Right hindlimb (tissue), 1 donor: Measurements from ENCODE around the gene TAGLN3.
A peak's percentile ranks its signal among the peaks of the same experiment; 100 is the strongest.

Experiments
- DNase-seq: peaks from one replicate; pipeline ENCODE4 v3.0.0-alpha.2; 2018

The TAGLN3 gene

DNA sequence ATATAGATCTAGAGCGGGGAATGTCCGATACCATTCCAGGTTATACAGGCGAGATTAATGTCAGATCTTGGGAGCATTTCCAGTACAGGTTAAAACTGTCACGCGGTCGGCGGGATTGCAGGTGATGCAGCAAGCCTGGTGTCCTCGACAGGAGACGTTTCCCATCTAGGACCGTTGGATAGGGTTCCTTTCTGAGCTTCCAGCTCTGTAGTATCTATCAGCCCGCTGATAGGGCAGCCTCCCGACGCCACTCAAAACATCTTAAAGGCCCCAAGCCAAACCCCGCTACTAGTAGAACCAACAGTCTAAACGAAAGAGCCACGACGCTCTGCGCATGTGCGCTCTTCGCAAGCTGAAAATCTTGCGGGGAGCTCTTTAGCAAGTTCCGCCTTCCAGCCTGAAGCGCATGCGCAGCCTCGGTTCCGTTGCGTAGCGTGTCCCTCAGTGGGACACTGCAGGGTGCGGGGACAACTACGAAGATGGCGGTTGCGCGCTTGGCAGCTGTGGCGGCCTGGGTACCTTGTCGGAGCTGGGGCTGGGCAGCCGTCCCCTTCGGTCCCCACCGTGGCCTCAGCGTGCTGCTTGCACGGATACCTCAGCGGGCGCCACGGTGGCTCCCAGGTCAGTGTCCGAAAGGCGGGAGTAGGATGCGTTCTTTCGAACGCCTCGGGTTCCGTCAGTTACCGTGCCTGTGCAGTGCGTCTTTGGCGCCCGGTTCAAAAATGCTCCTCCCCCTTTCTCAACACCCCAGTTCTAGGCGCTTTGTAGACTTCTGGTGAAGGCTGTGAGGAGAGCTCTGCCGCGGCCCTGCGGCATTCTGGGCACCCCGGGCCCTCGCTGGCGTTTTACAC is 19.9 kb upstream of the TAGLN3 start, which contains the start of gene ABHD10:
Gene ABHD10, plus strand, starts transcription at position 444 of the 851 bp plus-strand sequence. Its CDS starts 36 bp downstream, at position 480.
- DNase-seq = peak; percentile 97

DNA sequence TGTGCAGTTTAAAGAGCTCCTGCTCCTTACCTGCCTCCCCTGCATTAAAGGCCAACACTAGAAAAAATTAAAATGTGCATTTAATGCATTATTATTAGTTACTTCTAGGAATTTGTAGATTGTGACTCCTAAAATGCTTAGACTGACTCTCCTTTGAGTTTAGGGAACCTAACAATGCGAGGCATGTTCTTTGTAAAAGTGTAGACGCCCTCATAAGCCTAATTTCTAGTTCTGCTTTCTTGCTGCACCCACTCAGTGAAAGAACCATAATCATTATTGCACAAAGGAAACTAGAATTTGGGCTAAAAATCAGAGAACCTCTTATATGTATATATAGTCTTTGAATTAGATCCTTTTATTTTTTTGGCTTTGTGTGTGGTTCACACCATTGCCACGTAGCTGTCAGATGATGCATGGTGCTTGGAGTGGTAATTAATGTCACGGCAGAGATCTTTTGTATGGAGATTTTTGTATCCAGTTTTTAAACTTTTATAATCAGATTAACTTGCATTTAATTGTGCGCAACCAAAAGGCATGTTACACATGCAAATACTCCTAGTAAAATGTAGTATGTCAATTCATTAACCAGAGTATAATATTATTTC is 19.2 kb upstream of the TAGLN3 start:
- DNase-seq = no peak

DNA sequence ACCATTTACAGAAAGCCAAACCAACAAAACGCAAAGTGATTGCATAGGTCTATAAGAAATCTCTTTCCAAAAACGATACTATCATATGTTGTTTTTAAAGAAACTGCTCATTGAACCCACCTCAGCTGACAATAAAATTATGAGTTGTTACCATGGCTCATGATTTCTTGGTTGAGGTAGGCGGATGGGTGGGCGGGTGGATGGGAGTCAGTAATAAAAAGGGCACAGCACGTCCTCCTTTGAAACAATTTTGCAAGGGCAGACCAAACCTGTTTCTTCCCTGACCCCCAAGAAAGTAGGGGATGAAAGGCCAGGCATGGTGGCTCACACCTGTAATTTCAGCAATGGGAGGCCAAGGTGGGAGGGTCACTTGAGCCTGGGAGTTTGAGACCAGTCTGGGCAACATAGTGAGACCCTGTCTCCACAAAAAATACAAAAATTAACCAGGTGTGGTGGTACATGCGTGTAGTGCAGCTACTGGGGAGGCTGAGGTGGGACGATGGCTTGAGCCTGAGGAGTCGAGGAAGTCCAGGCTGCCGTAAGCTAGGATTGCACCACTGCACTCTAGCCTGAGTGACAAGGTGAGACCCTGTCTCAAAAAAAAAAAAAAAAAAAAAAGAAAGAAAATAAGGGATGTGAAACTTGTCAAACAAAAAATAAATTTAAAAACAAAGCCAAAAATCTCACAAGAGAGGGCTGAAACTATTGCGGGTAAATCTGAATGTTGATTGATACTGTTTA is 17.8 kb upstream of the TAGLN3 start:
- no peak for DNase-seq

DNA sequence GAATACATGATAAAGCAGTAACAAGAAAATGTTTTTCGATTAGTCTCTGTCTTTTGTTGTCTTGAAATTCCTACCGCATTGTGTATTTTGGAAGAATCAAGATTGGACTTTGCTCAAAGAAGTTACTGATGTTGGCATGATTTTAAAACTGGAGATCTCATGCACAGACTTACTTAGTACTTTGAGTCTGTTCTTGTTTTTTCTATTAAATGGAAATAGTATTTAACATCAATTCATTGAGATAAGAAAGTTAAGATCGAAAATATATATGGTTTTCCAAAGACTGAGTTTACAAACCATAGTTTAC is 17.3 kb upstream of the TAGLN3 start:
- DNase-seq = no peak

DNA sequence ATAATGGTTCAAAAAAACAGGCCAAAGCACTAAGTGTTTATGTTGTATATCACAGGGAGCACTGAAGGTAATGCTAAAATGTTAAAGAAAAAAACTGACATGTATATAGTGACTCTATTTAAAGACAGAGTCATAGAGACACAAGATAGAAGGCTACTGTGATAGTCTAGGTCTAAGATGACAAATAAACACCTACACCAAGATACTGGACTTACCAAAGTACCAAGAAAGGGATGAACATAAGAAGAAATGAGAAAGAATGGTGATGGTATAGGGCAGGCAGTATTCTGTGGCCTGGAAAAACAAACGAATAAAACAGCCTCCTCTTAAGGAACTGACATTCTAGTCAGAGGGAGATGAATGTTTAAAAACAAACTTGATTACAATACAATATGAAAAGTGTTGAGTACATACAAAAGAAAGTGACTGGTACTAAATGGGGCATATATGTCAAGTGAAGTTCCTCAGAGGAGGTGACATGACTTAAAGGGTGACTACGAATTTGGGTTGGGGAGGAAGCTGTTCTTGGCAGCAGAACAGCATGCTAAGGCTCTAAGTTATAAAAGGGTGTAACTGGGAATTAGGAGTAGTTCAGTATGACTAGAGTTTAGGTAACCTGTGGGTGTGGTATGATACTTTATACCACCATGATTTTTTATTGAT is 14.0 kb upstream of the TAGLN3 start:
- DNase-seq = no peak

DNA sequence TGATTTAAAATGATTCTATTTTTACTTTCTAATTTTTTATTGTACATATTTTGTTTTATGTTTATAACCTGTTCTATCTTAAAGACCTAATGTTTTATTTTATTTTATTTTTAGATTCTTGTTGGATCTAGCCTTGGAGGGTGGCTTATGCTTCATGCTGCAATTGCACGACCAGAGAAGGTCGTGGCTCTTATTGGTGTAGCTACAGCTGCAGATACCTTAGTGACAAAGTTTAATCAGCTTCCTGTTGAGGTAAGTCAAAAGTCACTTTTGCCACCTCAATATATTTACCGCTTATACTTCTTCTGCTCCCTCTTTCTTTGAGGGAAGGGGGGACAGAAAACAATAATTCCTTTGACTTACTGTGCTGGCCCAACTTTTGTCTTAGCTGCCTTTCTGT is 11.9 kb upstream of the TAGLN3 start:
- no peak for DNase-seq

DNA sequence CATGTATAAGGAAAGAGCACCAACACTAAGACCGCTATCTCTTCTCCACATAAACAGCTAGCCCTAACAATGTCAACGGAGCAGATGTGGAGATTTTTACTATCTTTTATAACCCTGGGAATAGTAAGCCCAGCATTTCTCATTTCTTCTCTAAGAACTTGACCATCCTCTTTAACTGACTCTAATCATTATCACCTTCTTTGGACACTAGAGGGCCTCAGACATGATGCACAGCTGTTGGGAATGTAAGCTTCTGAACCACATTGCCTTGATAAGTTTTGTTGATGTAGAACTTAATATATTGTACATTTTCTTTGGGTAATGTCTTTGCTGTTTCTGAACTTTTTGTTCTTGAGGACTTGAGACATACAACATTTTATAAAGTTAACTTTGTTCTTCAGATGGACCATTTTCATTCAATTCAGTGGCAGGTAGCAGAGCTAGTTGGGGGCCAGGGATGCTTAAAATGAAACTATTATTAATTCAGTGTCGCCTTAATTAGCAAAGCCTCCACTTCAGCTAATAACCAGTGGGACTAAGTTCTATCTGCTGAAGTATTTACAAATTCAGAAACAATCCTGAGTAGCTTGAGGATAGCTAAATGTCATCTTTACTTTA is 9.6 kb upstream of the TAGLN3 start:
- DNase-seq = no peak

DNA sequence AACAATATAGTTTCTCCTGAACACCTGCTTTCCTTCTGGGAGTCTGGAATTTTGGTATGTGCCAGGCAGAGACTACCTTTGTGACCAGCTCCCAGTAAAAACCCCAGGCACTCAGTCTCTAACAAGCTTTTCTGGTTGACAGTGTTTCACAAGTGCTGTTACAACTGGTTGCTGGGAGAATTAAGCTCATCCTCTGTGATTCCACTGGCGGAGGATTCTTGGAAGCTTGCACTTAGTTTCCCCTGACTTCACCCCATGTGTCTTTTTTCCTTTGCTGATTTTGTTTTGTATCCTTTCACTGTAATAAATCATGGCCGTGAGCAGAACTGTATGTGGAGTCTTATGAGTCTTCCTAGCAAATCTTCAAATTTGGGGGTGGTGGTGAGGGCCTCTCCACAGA is 5.7 kb upstream of the TAGLN3 start:
- no peak for DNase-seq

DNA sequence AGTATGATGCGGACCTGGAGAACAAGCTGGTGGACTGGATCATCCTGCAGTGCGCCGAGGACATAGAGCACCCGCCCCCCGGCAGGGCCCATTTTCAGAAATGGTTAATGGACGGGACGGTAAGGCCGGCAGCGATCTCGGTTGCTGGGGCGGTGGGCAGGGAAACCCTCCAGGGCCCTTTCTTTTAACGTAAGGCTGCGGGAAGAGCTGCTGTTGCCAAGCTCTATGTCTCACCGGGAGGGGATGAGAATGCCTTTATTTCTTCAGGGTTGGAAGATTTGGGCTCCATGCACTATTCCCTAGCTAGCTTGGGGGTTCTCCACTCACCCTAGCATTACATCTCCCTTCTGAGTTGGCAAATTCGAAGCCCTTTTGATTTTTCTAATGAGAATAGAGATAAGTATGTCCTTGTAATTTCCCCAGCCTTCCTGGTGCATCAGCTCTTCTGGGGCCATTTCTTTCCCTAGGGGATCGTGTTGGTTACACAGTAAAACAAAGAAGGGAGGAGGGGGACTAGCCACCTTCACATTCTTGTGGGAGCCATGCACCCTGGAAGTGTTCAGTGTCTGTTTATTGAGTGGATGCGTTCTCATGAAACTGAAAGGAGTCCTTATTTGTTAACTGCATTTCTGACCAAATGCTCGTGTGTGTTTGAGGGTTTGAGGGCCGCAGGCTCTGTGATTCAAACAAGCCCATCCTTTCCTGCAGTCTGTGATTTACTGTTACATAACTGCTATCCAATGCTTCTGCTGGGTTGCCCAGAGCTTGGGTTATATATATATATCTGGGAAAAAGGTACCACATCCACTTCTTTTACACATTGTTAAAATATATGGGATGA is 982 bp downstream of the TAGLN3 start:
- no peak for DNase-seq

DNA sequence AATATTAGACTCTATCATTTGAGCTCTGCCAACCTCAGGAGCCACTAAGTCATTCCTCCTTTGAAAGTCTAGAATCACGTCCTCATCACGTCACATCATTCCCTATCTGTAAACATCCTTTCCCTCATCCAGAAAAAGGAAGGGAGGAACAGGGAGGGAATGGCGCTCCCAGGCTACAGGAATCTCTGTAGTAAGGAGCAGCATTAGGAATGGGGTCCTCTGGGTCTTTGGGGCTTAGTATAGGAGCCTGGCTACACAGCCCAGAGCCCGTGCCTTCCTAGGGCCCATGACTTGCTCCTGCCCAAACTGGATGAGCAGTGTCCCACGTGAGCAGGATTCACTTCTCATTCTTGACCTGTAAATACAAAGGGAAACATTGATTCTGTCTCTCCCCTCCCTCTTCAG is 1.6 kb downstream of the TAGLN3 start:
- no peak for DNase-seq

DNA sequence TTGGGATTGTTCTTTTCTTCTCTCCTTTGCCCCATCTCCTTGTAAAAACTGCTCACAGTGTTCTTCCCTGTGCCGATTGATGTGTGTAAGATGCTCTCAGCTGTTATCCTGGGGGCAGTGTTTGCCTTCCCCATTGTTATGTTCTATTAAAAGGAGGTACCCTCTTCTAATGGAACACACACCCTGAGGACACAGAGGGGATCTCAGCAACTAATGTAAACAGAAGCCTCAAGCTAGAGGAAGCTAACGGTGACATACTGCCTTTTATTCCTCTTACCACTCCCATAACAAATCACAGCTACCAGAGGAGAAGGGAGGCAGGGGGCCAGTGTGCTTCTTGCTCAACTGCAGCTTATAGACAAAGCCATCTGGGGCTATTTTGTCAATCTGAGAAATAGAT is 2.2 kb downstream of the TAGLN3 start:
- no peak for DNase-seq

DNA sequence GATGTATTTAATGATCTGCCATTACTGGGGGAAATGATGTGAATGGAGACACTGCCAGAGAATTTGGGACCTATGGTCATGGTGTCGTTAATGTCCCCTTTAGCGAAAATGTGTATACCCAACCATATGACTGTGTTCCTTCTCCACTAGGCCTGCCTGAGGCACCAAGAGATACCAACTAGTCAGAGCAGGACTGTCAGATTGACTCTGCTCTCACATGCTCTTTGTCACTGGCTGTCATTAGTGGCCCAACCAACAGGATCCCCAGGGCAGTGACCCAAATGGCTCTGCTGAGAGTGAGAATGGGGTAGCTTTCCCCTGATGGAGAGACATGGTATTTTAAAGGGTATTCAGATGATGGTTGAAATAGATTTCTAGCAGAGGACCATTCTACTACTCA is 2.8 kb downstream of the TAGLN3 start:
- no peak for DNase-seq

DNA sequence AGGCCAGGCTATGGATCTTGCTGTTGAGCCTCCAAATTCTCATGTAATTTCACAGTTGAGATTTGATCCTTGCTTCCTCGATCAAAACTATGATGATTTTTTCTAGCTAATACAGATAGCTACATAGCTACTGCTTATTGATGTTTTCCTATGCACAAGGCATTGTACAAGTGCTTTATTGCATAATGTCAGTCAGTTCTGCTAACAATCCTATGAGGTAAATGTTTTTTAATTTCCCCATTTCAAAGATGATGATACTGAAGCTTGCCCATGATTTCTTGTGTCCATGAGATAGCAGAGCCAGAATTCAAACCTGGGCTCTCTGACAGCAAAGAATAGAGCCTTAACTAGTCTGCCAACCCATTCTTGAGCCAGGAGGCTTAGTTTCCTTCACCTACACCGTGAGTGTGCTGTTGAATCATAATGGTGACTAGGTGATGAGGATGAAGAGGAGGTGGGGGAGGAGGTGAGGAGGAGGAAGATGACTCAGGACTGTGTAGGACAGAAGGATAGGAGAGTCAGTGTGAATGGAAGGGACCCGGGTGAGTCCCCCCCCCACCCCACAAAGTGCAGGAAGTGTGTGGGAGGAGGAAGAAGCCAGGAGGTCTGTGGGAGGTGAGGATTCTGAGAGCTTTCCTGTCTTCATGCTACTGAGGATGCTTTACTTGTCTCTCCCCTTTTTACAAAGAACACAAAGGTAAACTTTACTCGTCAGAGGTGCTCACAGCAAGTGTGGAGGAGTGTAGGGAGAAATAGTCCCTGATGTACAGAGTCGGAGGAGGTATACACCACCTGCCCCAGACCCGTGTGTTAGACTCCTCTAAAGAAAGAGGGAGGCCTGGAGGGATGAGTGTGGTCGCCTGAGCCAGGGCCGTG is 3.6 kb downstream of the TAGLN3 start:
- no peak for DNase-seq

DNA sequence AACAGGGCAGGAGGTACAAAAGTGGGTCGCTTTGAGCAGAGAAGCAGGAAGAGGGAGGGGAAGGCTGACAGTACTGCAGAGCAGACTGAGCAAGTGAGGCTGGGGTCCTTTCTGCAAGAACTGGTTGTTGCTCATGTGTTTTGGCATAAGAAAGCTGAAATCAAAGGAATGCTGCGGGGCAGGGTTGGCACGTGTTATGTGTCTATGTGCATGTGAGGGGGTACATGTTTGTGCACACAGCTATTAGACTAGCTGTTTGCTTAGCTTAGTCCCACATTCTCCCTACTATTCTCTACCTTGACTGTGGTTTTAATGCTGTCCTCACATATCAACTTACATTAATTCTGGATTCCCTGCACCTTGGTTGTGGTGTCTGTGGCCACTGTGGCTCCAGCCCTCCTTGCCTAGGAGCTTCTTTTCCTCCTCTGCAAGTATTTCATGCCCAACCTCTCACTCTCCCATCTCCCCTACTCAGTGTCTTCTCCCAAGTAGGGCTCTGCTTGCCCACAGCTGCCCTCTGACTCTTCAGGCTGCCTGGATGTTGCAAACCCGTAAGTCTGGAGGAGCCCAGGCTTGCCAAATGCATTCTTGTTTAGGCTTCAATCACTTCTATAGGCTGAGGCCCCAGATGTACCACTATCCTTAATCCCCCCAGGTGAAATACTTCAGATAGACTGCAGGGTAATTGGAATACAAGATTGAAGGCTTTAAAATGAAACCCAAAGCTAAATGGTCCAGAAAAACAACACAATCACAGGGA is 4.8 kb downstream of the TAGLN3 start:
- no peak for DNase-seq

DNA sequence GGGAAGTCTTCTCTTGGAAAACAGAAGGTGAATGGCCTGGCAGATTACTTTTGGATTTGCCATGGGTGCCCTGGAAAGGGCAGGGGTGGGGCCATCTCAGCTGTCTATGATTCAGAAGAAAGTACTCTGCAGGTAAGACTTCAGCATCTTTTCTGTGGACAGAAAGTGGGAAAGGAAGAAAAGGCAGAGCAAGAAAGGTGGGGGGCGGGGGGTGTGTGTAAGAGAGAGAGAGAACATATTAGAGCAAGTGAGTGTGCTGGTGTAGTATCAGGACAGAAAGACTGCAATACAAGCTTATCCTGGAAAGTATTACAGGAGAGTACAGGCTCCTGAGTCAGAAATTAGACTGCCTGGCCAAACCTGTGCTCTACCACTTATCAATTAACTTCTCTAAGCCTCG is 5.5 kb downstream of the TAGLN3 start:
- DNase-seq = no peak

DNA sequence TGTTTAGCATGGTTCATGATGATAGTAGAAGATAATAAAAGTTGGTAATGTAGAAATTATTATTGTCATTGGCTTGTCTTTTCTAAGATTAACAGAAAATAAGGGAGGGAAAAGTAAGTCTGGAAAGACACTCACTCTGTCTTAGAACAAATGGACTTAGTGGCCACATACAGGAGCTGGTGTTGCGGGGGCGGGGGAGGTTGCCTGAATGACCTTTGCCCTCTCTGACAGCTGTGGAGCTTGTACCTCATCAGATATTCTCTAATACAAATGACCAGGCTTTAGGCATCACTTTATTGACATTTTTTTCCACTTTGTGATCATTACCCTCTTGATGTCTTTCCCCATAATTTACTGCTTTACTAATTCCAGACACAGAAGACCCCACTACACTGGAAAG is 5.9 kb downstream of the TAGLN3 start:
- no peak for DNase-seq

DNA sequence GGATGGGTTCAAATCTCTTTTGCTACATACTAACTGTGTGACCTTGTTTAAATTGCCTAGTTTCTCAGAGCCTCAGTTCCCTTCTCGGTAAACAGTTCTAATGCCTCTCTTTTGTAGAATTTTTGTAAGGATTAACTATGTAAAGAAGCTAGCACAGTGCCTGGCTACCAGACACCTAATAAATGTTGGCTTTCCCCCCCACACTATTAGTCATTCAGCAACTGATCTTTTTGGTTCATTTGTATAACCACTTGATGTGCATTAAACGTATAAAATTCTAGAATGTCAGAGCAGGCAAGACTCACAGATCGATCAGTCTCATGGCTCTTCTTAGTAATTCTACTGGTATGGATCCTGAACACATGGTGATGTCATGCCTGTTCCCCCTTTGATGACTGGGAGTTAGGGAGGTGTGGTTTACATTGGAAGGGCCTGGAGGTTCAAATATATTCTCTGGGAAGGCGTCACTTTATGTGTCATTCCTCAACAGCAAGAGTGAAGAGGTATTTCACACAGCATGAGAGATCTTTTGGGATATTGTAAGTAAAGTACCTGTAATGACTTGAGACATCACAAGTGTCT is 6.5 kb downstream of the TAGLN3 start:
- no peak for DNase-seq

DNA sequence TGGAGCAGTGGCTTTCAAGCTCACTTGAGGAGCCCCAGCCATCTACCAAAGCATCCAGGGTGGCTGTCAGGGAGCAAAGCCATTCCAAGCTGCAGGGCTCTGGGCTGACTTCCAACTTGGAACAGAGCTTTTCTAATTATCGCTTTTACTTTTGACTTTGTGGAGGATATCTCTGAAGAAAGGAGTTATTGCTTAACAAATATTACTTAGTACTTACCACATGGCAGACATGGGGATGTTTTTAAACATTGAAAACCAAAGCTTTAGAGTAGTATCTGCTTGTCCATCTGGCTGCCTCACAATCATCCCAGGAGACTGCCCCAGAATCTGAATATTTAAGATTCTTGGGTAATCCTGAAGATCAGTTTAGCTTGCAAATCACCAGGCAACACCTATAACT is 8.9 kb downstream of the TAGLN3 start:
- no peak for DNase-seq

DNA sequence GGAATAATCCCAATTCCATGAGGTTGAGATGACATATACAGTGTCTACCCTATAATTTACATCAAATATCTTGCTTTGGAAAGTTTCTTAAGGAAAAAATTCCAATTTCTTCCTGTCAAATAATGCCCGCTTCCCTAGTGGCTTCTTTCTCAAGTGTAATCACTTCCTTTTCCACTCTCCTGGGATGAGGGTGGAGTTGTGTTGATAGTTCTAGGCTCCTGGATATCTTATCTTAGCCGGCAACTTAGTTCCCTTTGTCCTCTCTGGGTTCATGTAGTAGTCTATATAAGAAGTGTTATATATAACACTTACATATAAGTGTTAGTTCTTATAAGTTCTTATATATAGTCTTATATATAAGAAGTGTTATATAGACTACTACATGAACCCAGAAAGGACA is 10.9 kb downstream of the TAGLN3 start:
- DNase-seq = no peak

DNA sequence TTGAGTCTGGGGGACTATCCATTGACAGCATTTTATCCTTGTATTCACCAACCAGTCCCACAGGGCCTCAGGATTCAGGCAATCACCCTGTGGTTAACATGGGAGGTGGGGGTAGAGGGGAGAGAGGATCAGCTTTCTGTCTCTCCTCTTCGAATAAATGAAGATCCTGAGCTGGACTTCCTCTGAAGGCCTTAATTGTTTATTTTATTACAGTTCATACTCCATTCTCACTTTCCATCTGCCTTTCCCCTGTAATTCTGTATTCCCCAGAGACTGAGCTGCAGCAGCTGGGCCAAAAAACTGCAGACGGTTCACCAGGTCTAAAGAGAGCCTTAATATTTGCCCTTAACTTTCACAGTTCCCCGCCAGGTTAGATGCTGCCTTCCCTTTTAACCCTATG is 11.9 kb downstream of the TAGLN3 start:
- DNase-seq = peak; percentile 29
